DMS53 (cell line): ENCODE results near the gene LTBP4.
"Not testable (repeated sequence)": the region's sequence is repeated elsewhere in the genome, so short reads cannot be mapped to it uniquely, and the experiment has no call there.

Experiments
- DNase-seq: peaks from one replicate; lab custom pipeline; 2025; lab: John Stamatoyannopoulos, UW

The LTBP4 gene

GRCh38 chr19:40575326-40575725 is 25.8 kb upstream of the LTBP4 start:
- DNase-seq = no peak

GRCh38 chr19:40576151-40576584 is 25.0 kb upstream of the LTBP4 start:
- peak; percentile 73 for DNase-seq

GRCh38 chr19:40576585-40577451 is 24.4 kb upstream of the LTBP4 start, which contains the start of gene SHKBP1:
Gene SHKBP1 (plus strand): TSS chr19:40576873. CDS start chr19:40576900, 27 bp downstream.
- DNase-seq = peak; percentile 99

- DNase-seq = peak; percentile 61
Measured at GRCh38 chr19:40578442-40578908, 22.7 kb upstream of the LTBP4 start.

- no peak for DNase-seq
Measured at GRCh38 chr19:40580619-40581018, 20.6 kb upstream of the LTBP4 start.

- no peak for DNase-seq
Measured at GRCh38 chr19:40581531-40581930, 19.6 kb upstream of the LTBP4 start.

- no peak for DNase-seq
Measured at GRCh38 chr19:40582467-40582866, 18.7 kb upstream of the LTBP4 start.

GRCh38 chr19:40583283-40583682 is 17.9 kb upstream of the LTBP4 start:
- no peak for DNase-seq

GRCh38 chr19:40584007-40584406 is 17.2 kb upstream of the LTBP4 start:
- DNase-seq = peak; percentile 45

GRCh38 chr19:40585241-40585981 is 15.8 kb upstream of the LTBP4 start:
- no peak for DNase-seq

GRCh38 chr19:40585982-40586422 is 15.2 kb upstream of the LTBP4 start:
- no peak for DNase-seq

- no peak for DNase-seq
Measured at GRCh38 chr19:40586611-40587010, 14.6 kb upstream of the LTBP4 start.

GRCh38 chr19:40588110-40588854 is 12.9 kb upstream of the LTBP4 start:
- DNase-seq = no peak

- DNase-seq = no peak
Measured at GRCh38 chr19:40588926-40589569, 12.1 kb upstream of the LTBP4 start.

GRCh38 chr19:40589591-40590429 is 11.4 kb upstream of the LTBP4 start:
- no peak for DNase-seq

- DNase-seq = no peak
Measured at GRCh38 chr19:40590464-40591265, 10.5 kb upstream of the LTBP4 start.

- not testable (repeated sequence) for DNase-seq
Measured at GRCh38 chr19:40591724-40592123, 9.4 kb upstream of the LTBP4 start.

- peak; percentile 94 for DNase-seq
Measured at GRCh38 chr19:40592170-40592569, 9.0 kb upstream of the LTBP4 start.

GRCh38 chr19:40594255-40594654 is 6.9 kb upstream of the LTBP4 start:
- DNase-seq = peak; percentile 80

- DNase-seq = peak; percentile 65
Measured at GRCh38 chr19:40594657-40595091, 6.5 kb upstream of the LTBP4 start.
